WTC11 (cell line): ENCODE data around the gene CCDC30.
"Not testable (repeated sequence)": the region's sequence is repeated elsewhere in the genome, so short reads cannot be mapped to it uniquely, and the experiment has no call there.

Experiments used
- CREM ChIP-seq: sonication (generic); formaldehyde crosslinking; IDR thresholded peaks from 2 replicates; pipeline ENCODE4 v1.8.1; 2022; ENCODE audit warnings: mild to moderate bottlenecking, missing genetic modification reagents, moderate library complexity
- IRF2 ChIP-seq: sonication (generic); formaldehyde crosslinking; IDR thresholded peaks from 2 replicates; pipeline ENCODE4 v1.8.0; 2022; ENCODE audit warnings: low read depth, missing genetic modification reagents, borderline replicate concordance
- NFE2L1 ChIP-seq: sonication (generic); formaldehyde crosslinking; IDR thresholded peaks from 2 replicates; pipeline ENCODE4 v1.8.1; 2023; ENCODE audit warnings: missing genetic modification reagents
- ZNF232 ChIP-seq: sonication (generic); formaldehyde crosslinking; IDR thresholded peaks from 2 replicates; pipeline ENCODE4 v1.8.0; 2022; ENCODE audit warnings: mild to moderate bottlenecking, missing genetic modification reagents
- TF ChIP-seq, protein P1 (sequence below): sonication (generic); formaldehyde crosslinking; IDR thresholded peaks from 2 replicates; pipeline ENCODE4 v1.8.1; 2023; ENCODE audit warnings: mild to moderate bottlenecking, missing genetic modification reagents
- TF ChIP-seq, protein P2 (sequence below): fragments of 200-600 bp; IDR thresholded peaks from 2 replicates; pipeline ENCODE4 v1.8.0; 2022; ENCODE audit warnings: antibody characterized with exemption
- TF ChIP-seq, protein P3 (sequence below): sonication (generic); formaldehyde crosslinking; IDR thresholded peaks from 2 replicates; pipeline ENCODE4 v1.8.1; 2022; ENCODE audit warnings: missing genetic modification reagents, borderline replicate concordance
- TF ChIP-seq, protein P4 (sequence below): sonication (generic); formaldehyde crosslinking; IDR thresholded peaks from 2 replicates; pipeline ENCODE4 v1.8.0; 2022; ENCODE audit warnings: missing genetic modification reagents
- TF ChIP-seq, protein P5 (sequence below): sonication (generic); formaldehyde crosslinking; IDR thresholded peaks from 2 replicates; pipeline ENCODE4 v1.8.1; 2023; ENCODE audit warnings: mild to moderate bottlenecking, missing genetic modification reagents, moderate library complexity
- TF ChIP-seq, protein P6 (sequence below): sonication (generic); formaldehyde crosslinking; IDR thresholded peaks from 2 replicates; pipeline ENCODE4 v1.8.1; 2022; ENCODE audit warnings: low read depth, missing genetic modification reagents, borderline replicate concordance

DNA sequence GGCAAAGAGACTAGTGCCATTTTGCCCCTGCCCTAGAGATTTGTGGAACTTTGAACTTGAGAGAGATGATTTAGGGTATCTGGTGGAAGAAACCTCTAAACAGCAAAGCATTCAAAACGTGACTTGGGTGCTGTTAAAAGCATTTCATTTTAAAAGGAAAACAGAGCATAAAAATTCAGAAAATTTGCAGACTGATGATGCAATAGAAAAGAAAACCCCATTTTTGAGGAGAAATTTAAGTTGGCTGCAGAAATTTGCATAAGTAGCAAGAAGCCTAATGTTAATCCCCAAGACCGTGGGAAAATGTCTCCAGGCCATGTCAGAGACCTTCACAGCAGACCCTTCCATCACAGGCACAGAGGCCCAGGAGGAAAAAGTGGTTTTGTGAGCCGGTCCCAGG lies 164.1 kb downstream of the CCDC30 start:
- TF ChIP-seq, protein P1, sequence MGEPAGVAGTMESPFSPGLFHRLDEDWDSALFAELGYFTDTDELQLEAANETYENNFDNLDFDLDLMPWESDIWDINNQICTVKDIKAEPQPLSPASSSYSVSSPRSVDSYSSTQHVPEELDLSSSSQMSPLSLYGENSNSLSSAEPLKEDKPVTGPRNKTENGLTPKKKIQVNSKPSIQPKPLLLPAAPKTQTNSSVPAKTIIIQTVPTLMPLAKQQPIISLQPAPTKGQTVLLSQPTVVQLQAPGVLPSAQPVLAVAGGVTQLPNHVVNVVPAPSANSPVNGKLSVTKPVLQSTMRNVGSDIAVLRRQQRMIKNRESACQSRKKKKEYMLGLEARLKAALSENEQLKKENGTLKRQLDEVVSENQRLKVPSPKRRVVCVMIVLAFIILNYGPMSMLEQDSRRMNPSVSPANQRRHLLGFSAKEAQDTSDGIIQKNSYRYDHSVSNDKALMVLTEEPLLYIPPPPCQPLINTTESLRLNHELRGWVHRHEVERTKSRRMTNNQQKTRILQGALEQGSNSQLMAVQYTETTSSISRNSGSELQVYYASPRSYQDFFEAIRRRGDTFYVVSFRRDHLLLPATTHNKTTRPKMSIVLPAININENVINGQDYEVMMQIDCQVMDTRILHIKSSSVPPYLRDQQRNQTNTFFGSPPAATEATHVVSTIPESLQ (CRISPR knock-in tag), result not testable (repeated sequence)
- TF ChIP-seq, protein P2, sequence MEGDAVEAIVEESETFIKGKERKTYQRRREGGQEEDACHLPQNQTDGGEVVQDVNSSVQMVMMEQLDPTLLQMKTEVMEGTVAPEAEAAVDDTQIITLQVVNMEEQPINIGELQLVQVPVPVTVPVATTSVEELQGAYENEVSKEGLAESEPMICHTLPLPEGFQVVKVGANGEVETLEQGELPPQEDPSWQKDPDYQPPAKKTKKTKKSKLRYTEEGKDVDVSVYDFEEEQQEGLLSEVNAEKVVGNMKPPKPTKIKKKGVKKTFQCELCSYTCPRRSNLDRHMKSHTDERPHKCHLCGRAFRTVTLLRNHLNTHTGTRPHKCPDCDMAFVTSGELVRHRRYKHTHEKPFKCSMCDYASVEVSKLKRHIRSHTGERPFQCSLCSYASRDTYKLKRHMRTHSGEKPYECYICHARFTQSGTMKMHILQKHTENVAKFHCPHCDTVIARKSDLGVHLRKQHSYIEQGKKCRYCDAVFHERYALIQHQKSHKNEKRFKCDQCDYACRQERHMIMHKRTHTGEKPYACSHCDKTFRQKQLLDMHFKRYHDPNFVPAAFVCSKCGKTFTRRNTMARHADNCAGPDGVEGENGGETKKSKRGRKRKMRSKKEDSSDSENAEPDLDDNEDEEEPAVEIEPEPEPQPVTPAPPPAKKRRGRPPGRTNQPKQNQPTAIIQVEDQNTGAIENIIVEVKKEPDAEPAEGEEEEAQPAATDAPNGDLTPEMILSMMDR, result not testable (repeated sequence)
- not testable (repeated sequence) for TF ChIP-seq CREM (CRISPR knock-in tag); IRF2 (CRISPR knock-in tag); ZNF232 (CRISPR knock-in tag); NFE2L1
- TF ChIP-seq, protein P3, sequence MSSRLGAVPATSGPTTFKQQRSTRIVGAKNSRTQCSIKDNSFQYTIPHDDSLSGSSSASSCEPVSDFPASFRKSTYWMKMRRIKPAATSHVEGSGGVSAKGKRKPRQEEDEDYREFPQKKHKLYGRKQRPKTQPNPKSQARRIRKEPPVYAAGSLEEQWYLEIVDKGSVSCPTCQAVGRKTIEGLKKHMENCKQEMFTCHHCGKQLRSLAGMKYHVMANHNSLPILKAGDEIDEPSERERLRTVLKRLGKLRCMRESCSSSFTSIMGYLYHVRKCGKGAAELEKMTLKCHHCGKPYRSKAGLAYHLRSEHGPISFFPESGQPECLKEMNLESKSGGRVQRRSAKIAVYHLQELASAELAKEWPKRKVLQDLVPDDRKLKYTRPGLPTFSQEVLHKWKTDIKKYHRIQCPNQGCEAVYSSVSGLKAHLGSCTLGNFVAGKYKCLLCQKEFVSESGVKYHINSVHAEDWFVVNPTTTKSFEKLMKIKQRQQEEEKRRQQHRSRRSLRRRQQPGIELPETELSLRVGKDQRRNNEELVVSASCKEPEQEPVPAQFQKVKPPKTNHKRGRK (CRISPR knock-in tag), result not testable (repeated sequence)
- TF ChIP-seq, protein P4, sequence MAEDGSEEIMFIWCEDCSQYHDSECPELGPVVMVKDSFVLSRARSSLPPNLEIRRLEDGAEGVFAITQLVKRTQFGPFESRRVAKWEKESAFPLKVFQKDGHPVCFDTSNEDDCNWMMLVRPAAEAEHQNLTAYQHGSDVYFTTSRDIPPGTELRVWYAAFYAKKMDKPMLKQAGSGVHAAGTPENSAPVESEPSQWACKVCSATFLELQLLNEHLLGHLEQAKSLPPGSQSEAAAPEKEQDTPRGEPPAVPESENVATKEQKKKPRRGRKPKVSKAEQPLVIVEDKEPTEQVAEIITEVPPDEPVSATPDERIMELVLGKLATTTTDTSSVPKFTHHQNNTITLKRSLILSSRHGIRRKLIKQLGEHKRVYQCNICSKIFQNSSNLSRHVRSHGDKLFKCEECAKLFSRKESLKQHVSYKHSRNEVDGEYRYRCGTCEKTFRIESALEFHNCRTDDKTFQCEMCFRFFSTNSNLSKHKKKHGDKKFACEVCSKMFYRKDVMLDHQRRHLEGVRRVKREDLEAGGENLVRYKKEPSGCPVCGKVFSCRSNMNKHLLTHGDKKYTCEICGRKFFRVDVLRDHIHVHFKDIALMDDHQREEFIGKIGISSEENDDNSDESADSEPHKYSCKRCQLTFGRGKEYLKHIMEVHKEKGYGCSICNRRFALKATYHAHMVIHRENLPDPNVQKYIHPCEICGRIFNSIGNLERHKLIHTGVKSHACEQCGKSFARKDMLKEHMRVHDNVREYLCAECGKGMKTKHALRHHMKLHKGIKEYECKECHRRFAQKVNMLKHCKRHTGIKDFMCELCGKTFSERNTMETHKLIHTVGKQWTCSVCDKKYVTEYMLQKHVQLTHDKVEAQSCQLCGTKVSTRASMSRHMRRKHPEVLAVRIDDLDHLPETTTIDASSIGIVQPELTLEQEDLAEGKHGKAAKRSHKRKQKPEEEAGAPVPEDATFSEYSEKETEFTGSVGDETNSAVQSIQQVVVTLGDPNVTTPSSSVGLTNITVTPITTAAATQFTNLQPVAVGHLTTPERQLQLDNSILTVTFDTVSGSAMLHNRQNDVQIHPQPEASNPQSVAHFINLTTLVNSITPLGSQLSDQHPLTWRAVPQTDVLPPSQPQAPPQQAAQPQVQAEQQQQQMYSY (CRISPR knock-in tag), result not testable (repeated sequence)
- TF ChIP-seq, protein P5, sequence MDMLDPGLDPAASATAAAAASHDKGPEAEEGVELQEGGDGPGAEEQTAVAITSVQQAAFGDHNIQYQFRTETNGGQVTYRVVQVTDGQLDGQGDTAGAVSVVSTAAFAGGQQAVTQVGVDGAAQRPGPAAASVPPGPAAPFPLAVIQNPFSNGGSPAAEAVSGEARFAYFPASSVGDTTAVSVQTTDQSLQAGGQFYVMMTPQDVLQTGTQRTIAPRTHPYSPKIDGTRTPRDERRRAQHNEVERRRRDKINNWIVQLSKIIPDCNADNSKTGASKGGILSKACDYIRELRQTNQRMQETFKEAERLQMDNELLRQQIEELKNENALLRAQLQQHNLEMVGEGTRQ (CRISPR knock-in tag), result not testable (repeated sequence)
- TF ChIP-seq, protein P6, sequence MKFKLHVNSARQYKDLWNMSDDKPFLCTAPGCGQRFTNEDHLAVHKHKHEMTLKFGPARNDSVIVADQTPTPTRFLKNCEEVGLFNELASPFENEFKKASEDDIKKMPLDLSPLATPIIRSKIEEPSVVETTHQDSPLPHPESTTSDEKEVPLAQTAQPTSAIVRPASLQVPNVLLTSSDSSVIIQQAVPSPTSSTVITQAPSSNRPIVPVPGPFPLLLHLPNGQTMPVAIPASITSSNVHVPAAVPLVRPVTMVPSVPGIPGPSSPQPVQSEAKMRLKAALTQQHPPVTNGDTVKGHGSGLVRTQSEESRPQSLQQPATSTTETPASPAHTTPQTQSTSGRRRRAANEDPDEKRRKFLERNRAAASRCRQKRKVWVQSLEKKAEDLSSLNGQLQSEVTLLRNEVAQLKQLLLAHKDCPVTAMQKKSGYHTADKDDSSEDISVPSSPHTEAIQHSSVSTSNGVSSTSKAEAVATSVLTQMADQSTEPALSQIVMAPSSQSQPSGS (CRISPR knock-in tag), result not testable (repeated sequence)
